ENCODE results near the gene ARHGEF10L. TPM values are rescaled to one million over a fixed set of nuclear protein-coding genes. Genes with fewer than 3 reads are reported as not detected.

The ARHGEF10L gene
- total RNA-seq, 1 donor from 2014 or later, result 75.6 TPM

DNA sequence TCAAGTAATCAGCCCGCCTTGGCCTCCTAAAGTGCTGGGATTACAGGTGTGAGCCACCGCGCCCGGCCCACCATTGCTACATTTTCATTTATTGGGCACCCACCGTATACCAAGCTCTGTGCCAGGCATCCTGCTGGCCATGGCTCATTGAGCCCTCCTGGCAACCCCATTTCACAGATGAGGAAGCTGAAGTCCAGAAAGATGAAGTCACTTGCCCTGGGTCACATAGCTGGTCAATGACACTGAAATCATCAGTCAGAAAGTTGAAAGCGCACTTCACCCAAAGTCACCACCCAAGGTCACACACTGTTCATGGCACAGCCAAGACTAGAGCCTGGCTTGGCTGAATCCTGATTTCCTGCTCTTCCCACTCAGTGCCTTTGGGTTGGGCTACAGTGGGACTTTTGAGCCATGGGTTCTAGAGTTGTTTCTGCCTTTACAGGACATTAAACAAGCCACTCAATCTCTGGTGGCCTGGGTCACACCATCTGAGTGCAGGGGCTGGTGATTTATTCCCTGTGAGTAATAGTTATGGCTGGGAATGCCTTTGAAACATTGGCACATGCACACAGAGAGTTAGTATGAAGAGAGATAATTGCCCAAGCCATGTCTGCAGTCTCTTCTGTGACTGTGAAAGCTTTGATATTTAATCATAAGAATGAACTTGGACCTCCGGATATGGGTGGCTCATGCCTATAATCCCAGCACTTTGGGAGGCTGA lies 16.0 kb upstream of the ARHGEF10L start:
- Histone ChIP-seq H3K27ac (no peak overlapping the region), H3K4me3 (no peak overlapping the region), H3K9me3 (no peaks in the 10 kb centered on the region), H3K4me1 (peaks cover 28% of the 10 kb centered on the region), H3K36me3 (no peaks in the 10 kb centered on the region), H3K27me3 (no peaks in the 10 kb centered on the region)
- DNase-seq (ENCODE audit: extremely low spot score in 2 of 2), result no peak
- intact Hi-C loops (cut with DNase I), result no loop called here
- TF ChIP-seq POLR2AphosphoS5 (IDR thresholded peaks at IDR 0.05; ENCODE audit: insufficient read depth in 1 of 2, low read depth in 1 of 2), result no peak
- no peak for TF ChIP-seq POLR2A (IDR thresholded peaks at IDR 0.05)
- TF ChIP-seq, protein P1, sequence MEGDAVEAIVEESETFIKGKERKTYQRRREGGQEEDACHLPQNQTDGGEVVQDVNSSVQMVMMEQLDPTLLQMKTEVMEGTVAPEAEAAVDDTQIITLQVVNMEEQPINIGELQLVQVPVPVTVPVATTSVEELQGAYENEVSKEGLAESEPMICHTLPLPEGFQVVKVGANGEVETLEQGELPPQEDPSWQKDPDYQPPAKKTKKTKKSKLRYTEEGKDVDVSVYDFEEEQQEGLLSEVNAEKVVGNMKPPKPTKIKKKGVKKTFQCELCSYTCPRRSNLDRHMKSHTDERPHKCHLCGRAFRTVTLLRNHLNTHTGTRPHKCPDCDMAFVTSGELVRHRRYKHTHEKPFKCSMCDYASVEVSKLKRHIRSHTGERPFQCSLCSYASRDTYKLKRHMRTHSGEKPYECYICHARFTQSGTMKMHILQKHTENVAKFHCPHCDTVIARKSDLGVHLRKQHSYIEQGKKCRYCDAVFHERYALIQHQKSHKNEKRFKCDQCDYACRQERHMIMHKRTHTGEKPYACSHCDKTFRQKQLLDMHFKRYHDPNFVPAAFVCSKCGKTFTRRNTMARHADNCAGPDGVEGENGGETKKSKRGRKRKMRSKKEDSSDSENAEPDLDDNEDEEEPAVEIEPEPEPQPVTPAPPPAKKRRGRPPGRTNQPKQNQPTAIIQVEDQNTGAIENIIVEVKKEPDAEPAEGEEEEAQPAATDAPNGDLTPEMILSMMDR (IDR thresholded peaks at IDR 0.05), result no peak

DNA sequence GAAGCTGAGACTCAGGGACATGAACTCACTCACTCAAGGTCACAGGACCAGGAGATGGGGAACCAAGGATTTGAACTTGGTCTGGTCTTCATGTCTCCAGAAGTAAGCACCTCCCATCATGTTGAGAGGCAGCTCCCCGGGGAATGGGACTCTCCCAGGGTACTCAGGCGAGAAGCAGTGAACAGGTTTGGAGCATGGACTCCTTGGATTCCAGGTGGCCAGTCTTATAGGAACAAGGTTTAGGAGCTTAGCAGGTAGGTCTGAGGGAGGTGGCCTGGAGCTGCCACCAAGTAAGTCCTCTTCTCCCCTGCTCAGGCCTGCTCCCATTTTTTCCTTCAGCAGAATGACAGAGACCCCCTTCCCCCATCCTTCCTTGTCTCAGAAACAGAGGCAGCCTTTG lies 14.9 kb upstream of the ARHGEF10L start:
- TF ChIP-seq POLR2A (IDR thresholded peaks at IDR 0.05) (no peak), POLR2AphosphoS5 (IDR thresholded peaks at IDR 0.05; ENCODE audit: insufficient read depth in 1 of 2, low read depth in 1 of 2) (no peak)
- TF ChIP-seq, protein P1 (IDR thresholded peaks at IDR 0.05), result no peak
- Histone ChIP-seq H3K4me3 (no peak overlapping the region), H3K27ac (no peak overlapping the region), H3K4me1 (peaks cover 28% of the 10 kb centered on the region), H3K9me3 (no peaks in the 10 kb centered on the region), H3K36me3 (no peaks in the 10 kb centered on the region), H3K27me3 (no peaks in the 10 kb centered on the region)
- intact Hi-C loops (cut with DNase I), result no loop called here
- DNase-seq (ENCODE audit: extremely low spot score in 2 of 2), result peak in 1 of 2 donors; percentile 76

DNA sequence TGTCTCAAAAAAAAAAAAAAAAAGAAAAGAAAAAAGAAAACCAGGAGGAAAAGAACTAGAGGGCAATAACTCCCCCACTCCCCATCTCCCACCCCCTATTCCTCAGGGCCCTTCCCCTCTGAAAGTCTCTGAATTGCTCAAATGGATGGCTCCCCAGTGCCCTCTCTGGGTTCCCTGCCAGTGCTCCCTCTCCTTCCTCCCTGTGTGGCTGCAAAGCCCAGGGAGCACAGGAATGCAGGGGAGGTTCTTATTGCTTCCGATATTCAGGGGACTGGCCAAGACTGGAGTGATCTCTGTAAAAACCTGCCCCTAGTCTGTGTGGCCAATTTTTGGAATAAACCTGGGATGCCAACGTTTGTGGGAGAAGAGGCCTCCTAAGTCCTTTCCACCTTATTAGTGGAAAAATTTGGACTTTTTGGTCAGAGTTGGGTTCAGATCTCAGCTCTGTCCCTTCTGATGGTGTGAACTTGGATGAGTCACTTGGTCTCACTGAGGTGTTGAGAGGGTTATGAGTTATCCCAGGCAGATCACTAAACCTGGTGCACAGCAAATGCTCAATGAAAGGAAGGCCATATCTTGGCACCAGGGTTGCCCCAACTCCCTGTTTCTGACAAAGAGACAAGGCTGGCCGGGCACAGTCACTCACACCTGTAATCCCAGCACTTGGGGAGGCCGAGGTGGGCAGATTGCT lies 13.4 kb upstream of the ARHGEF10L start:
- TF ChIP-seq POLR2A (IDR thresholded peaks at IDR 0.05) (no peak), POLR2AphosphoS5 (IDR thresholded peaks at IDR 0.05; ENCODE audit: insufficient read depth in 1 of 2, low read depth in 1 of 2) (no peak)
- TF ChIP-seq, protein P1 (IDR thresholded peaks at IDR 0.05), result no peak
- Histone ChIP-seq H3K9me3 (no peaks in the 10 kb centered on the region), H3K4me1 (peaks cover 30% of the 10 kb centered on the region), H3K4me3 (no peak overlapping the region), H3K27ac (peak overlapping the region; percentile 83), H3K27me3 (no peaks in the 10 kb centered on the region), H3K36me3 (no peaks in the 10 kb centered on the region)
- DNase-seq (ENCODE audit: extremely low spot score in 2 of 2), result no peak
- intact Hi-C loops (cut with DNase I), result no loop called here

DNA sequence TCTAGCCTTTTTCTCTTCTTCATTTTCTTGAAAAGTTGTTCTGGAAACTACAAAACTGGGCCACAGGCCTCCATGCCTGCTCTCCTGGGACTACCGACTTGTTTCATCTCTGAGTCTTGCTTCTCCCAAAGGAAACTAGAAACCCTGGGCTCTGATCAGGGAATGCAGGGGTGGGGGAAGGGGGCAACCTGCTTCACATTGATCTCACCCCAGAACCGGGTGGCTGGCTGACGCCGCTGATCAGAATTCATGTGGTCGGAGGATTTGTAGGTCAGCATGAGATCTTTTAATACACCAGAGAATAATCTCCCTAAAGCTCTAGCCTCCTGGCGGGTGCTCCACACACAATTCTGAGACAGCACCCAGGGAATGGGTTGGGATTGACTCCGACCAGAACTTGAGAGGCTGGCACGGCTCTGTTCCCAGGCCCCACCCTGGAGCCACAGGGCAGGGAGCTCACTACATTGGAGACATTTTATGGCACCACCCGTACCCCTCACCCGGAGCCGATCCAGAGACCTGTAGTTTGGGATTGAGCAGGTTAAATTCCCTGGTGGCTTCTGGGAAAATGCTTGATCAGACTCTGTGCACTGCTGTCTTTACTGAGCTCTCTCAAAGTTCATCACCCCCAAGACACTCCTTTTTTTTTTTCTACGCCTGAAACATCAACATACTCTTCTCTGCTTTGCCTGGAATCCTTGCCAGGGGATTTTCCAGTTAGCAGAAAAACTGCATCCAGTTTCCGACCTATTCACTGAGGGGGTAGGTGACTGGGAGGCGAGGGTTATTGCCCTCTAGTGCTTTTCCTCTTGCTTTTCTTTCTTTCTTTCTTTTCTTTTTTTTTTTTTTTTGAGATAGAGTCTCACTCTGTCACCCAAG lies 12.2 kb upstream of the ARHGEF10L start:
- Histone ChIP-seq H3K4me1 (peaks cover 41% of the 10 kb centered on the region), H3K27me3 (no peaks in the 10 kb centered on the region), H3K9me3 (no peaks in the 10 kb centered on the region), H3K4me3 (no peak overlapping the region), H3K27ac (peak overlapping the region; percentile 83), H3K36me3 (no peaks in the 10 kb centered on the region)
- no peak for DNase-seq (ENCODE audit: extremely low spot score in 2 of 2)
- no peak for TF ChIP-seq POLR2A (IDR thresholded peaks at IDR 0.05)
- peak in 1 of 2 donors; percentile 60 for TF ChIP-seq POLR2AphosphoS5 (IDR thresholded peaks at IDR 0.05; ENCODE audit: insufficient read depth in 1 of 2, low read depth in 1 of 2)
- TF ChIP-seq, protein P1 (IDR thresholded peaks at IDR 0.05), result no peak
- intact Hi-C loops (cut with DNase I), result no loop called here

Data from vagina (tissue), 2 donors.